ENCODE measurements around the gene ATP5ME. TPM values are rescaled to one million over a fixed set of nuclear protein-coding genes. Genes with fewer than 3 reads are reported as not detected.

ATP5ME gene
- total RNA-seq (2016; rRNA removed; fragmentation: Illumina TruSeq; extraction: Trizol) (753 and 1,048 TPM in 2 replicates), polyA plus RNA-seq (2011; rRNA removed) (301 and 305 TPM in 2 replicates), polyA minus RNA-seq (2011; rRNA and poly(A)+ RNA removed; ENCODE audit: low replicate concordance) (68.8 and 71.4 TPM in 2 replicates), Bru-seq, nascent RNA (percentile 82 among the genes with signal in this experiment), BruChase-seq, experiment 1, labeled RNA remaining after a 6-hour chase (percentile 72 among the genes with signal in this experiment), BruChase-seq, experiment 2, labeled RNA remaining after a 2-hour chase (percentile 68 among the genes with signal in this experiment)
- 458 and 593 TPM in 2 replicates for total RNA-seq (2016; cell fraction: cytosol; rRNA removed; fragmentation: Illumina TruSeq; extraction: Trizol; ENCODE audit: low read depth)
- total RNA-seq (2016; cell fraction: insoluble cytoplasmic fraction; rRNA removed; fragmentation: Illumina TruSeq; extraction: Trizol): 792 and 1,109 TPM in 2 replicates
- total RNA-seq (2016; cell fraction: membrane; rRNA removed; fragmentation: Illumina TruSeq; extraction: Trizol): 613 and 660 TPM in 2 replicates
- 219 and 249 TPM in 2 replicates for total RNA-seq (2016; cell fraction: nucleus; rRNA removed; fragmentation: Illumina TruSeq; extraction: Trizol)
- 507 and 666 TPM in 2 replicates for polyA plus RNA-seq (2011; cell fraction: cytosol; rRNA removed)
- 133 and 152 TPM in 2 replicates for polyA plus RNA-seq (2011; cell fraction: nucleus; rRNA removed)
- polyA plus RNA-seq (2012): 451 and 767 TPM in 2 replicates
- 482 and 603 TPM in 2 replicates for polyA plus RNA-seq (2016; cell fraction: cytosol; fragmentation: Illumina TruSeq; extraction: Trizol; ENCODE audit: low read depth)
- polyA plus RNA-seq (2016; cell fraction: insoluble cytoplasmic fraction; fragmentation: Illumina TruSeq; extraction: Trizol; ENCODE audit: low read depth): 926 and 995 TPM in 2 replicates
- 496 and 594 TPM in 2 replicates for polyA plus RNA-seq (2016; cell fraction: membrane; fragmentation: Illumina TruSeq; extraction: Trizol; ENCODE audit: low read depth)
- polyA plus RNA-seq (2016; cell fraction: nucleus; fragmentation: Illumina TruSeq; extraction: Trizol; ENCODE audit: insufficient read depth, low read depth): 426 and 431 TPM in 2 replicates
- polyA minus RNA-seq (2011; cell fraction: cytosol; rRNA and poly(A)+ RNA removed): 62.0 and 63.6 TPM in 2 replicates
- polyA minus RNA-seq (2011; cell fraction: nucleus; rRNA and poly(A)+ RNA removed): 23.6 and 38.7 TPM in 2 replicates
- long read RNA-seq, experiment 1, transcript ATP5ME-201 (4 exons, 365 nt): major isoform, 115 of 119 reads
- long read RNA-seq, experiment 1, partial matches to known transcripts: 0 of 119 reads
- long read RNA-seq, experiment 1, other reads (novel, unspliced or antisense): 3 of 119 reads
- long read RNA-seq, experiment 2, transcript ATP5ME-205 (3 exons, 393 nt): minor isoform, 12 of 170 reads
- long read RNA-seq, experiment 2, transcript ATP5ME-201 (4 exons, 365 nt): major isoform, 140 of 170 reads
- long read RNA-seq, experiment 2, partial matches to known transcripts: 0 of 170 reads
- long read RNA-seq, experiment 2, other reads (novel, unspliced or antisense): 14 of 170 reads

- Histone ChIP-seq H3K27ac (ENCODE audit: extremely low read length, insufficient read depth, low read length) (peak within 1 kb of the TSS; percentile 80), H2AFZ (ENCODE audit: low read length) (no peak within 1 kb of the TSS), H3K4me1 (ENCODE audit: insufficient read depth, low read length) (peaks cover 61% of the 10 kb centered on the region), H3K4me2 (ENCODE audit: low read depth, low read length) (peak within 1 kb of the TSS; percentile 72), H3K27me3 (ENCODE audit: control insufficient read depth in 1 of 2, insufficient read depth in 2 of 2, low read length in 2 of 2) (no peaks in the 10 kb centered on the region), H3K79me2 (ENCODE audit: insufficient read depth, low read length) (peaks cover 16% of the 10 kb centered on the region), H3K9ac (ENCODE audit: insufficient read depth, low read depth, low read length) (peak within 1 kb of the TSS; percentile 95), H3K4me3 (replicated peaks in 1 of 3; ENCODE audit: insufficient read depth in 1 of 3, low read depth in 2 of 3, low read length in 3 of 3) (peak within 1 kb of the TSS; percentile 67 to 90 (median 83)), H4K20me1 (ENCODE audit: insufficient read depth, low read length) (no peaks in the 10 kb centered on the region; the same call in 1 of the 2 replicates), H3K9me3 (ENCODE audit: low read length) (no peaks in the 10 kb centered on the region), H3K36me3 (replicated peaks in 1 of 2; ENCODE audit: control insufficient read depth in 1 of 2, insufficient read depth in 2 of 2, low read length in 2 of 2) (peaks cover 3 to 12% of the 10 kb centered on the region in 2 experiments; a peak in 4 of 5 replicates)
- in situ Hi-C loops (cut with HindIII; ENCODE audit: extremely low pct_ligation_motif_present, low pct_unique_long_range_greater_than_20kb) (no loop called here), intact Hi-C loops (cut with micrococcal nuclease; ENCODE audit: unreplicated experiment) (loop anchor here (1.0 to 10.0 kb wide), 3 partner anchors 72 to 416 kb away; no protein-coding TSS in a partner anchor)
- ChIA-PET CTCF (ENCODE audit: low intra/inter-chr PET ratio, low total read pairs) (interaction anchor here (1.2 kb wide), 1 partner anchor 73 kb away, joined by 3 read pairs; no protein-coding TSS in a partner anchor), POLR2A (interaction anchor here (1.0 to 1.7 kb wide), 8 partner anchors 10 to 319 kb away, joined by 3 to 14 read pairs (median 3); partner anchors contain the start of genes GAK, SLC26A1 and TMEM175)
- ATAC-seq: peak; percentile 76
- peak; percentile 91 for FAIRE-seq
- peak; percentile 93 for DNase-seq (ENCODE audit: low spot score)
- no TSS peak for BruUV-seq (replicated peaks)
- 0% methylated on average over 3 of the region's 84 CpGs for WGBS (ENCODE audit: low lambda C conversion rate)
- TF ChIP-seq TOPORS (CRISPR knock-in tag; IDR thresholded peaks at IDR 0.05) (no peak), ZNF335 (CRISPR knock-in tag; IDR thresholded peaks at IDR 0.05) (no peak), ZNF160 (CRISPR knock-in tag; IDR thresholded peaks at IDR 0.05) (no peak; the same call in 1 of the 2 replicates), ZNF652 (CRISPR knock-in tag; IDR thresholded peaks at IDR 0.05; ENCODE audit: borderline replicate concordance, low read depth) (no peak), RFXANK (CRISPR knock-in tag; IDR thresholded peaks at IDR 0.05) (no peak), ZNF703 (CRISPR knock-in tag; IDR thresholded peaks at IDR 0.05; ENCODE audit: borderline replicate concordance) (no peak), E2F2 (CRISPR knock-in tag; IDR thresholded peaks at IDR 0.05; ENCODE audit: borderline replicate concordance) (peak; percentile 86; the same call in 1 of the 2 replicates), PRDM10 (CRISPR knock-in tag; IDR thresholded peaks at IDR 0.05; ENCODE audit: low read depth) (0 out of 2 replicates have a peak, but pooled peaks have one; percentile 17), HIVEP1 (CRISPR knock-in tag; IDR thresholded peaks at IDR 0.05) (no peak), FIP1L1 (IDR thresholded peaks at IDR 0.05; ENCODE audit: borderline replicate concordance, insufficient read depth, low read depth, low read length) (peak; percentile 55; the same call in 1 of the 2 replicates), RFX3 (CRISPR knock-in tag; IDR thresholded peaks at IDR 0.05) (no peak), ZBTB21 (CRISPR knock-in tag; IDR thresholded peaks at IDR 0.05) (no peak)
Observed at GRCh38 chr4:674172-675035, at the start of gene ATP5ME, which contains the start of gene MYL5. Gene ATP5ME, minus strand, starts transcription at chr4:674276. Its CDS starts 29 bp downstream, at chr4:674247. Gene MYL5, plus strand, starts transcription at chr4:674542. Its CDS starts 3,485 bp downstream, at chr4:678027.

Data from HepG2 (cell line).